ENCODE measurements around the gene PRPF38B. TPM values are rescaled to one million over a fixed set of nuclear protein-coding genes. Genes with fewer than 3 reads are reported as not detected.

PRPF38B gene
- total and polyA plus RNA-seq, 2 of the 8 experiments (the other 6 are each of a cell fraction or from before 2014, with no cell fraction given): 16.6 to 50.6 TPM

DNA sequence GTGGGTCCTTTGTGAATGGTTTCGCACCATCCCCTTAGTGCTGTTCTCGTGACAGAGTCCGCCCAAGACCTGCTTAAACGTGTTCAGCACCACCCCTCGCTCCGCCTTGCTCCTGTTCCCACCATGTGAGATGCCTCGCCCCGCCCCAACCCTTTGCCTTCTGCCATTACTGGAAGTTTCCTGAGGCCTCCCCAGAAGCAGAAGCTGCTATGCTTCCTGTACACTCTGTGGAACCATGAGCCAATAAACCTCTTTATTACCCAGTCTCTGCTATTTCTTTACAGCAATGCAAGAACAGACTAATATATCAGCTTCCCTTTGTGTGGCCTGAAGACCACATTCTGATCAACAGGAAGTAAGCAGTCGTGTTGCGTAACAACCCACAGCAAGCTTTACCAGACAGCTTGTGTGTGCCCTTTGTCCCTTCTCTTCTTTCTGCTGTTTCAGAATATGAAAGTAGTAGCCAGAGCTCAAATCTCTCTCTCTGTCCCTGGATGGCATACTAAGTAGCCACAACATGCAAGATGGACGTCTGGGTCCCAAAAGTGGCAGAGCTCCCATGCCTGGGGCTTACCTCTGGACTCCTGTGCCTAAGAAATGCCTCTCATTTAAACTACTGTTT lies 45.4 kb upstream of the PRPF38B start:
- no peaks in the 10 kb centered on the region for H3K23me2 ChIP-seq (ENCODE audit: low read depth, low read length)
- FAIRE-seq (no peak), DNase-seq (ENCODE audit: low read depth in 1 of 2, low spot score in 2 of 2) (no peak)
- CTCF ChIA-PET (ENCODE audit: partially characterized antibody): interaction anchor here (0.8 to 1.8 kb wide), 7 partner anchors 38 to 134 kb away, joined by 3 to 4 read pairs (median 3); partner anchors contain the start of gene PRPF38B
- H3K9ac ChIP-seq (replicated peaks in 1 of 4; ENCODE audit: extremely low read depth in 1 of 4, low read depth in 3 of 4, low read length in 3 of 4): 0 out of 7 replicates have a peak overlapping the region, but pooled peaks of 1 of the 4 experiments have one; percentile 22
- no peak overlapping the region for H2AK5ac ChIP-seq (ENCODE audit: low read depth, low read length)
- H2BK20ac ChIP-seq (ENCODE audit: low read length): no peak overlapping the region
- H3K27me3 ChIP-seq (replicated peaks in 1 of 4; ENCODE audit: control insufficient read depth in 3 of 4, extremely low read depth in 1 of 4, insufficient read depth in 3 of 4, low read length in 3 of 4): peaks cover 0 to 1% (median 0%) of the 10 kb centered on the region in 4 experiments; a peak in 1 of 7 replicates
- H3K4me1 ChIP-seq (replicated peaks in 1 of 4; ENCODE audit: control insufficient read depth in 3 of 4, insufficient read depth in 4 of 4, low read length in 3 of 4): no peaks in the 10 kb centered on the region
- peak overlapping the region; percentile 28; the same call in 1 of the 2 replicates for H2AFZ ChIP-seq (ENCODE audit: low read length)
- H3K23ac ChIP-seq (ENCODE audit: insufficient read length): no peak overlapping the region
- H3K27ac ChIP-seq (ENCODE audit: low read depth, low read length): no peak overlapping the region
- H3K79me1 ChIP-seq (ENCODE audit: low read depth, low read length): no peaks in the 10 kb centered on the region
- H3K9me3 ChIP-seq (ENCODE audit: insufficient read depth in 2 of 2, low read depth in 1 of 2, low read length in 1 of 2): no peaks in the 10 kb centered on the region
- no peak overlapping the region for H3K4me2 ChIP-seq (ENCODE audit: insufficient read depth in 1 of 2, low read depth in 2 of 2, low read length in 2 of 2)
- no peak overlapping the region for H3K14ac ChIP-seq (ENCODE audit: insufficient read length)
- H4K8ac ChIP-seq (ENCODE audit: extremely low read depth, insufficient read depth, low read length): no peak overlapping the region
- no peak overlapping the region for H3K4me3 ChIP-seq (ENCODE audit: extremely low read depth in 1 of 4, insufficient read depth in 2 of 4, low read depth in 3 of 4, low read length in 4 of 4)
- no peaks in the 10 kb centered on the region for H3K79me2 ChIP-seq (ENCODE audit: control insufficient read depth in 1 of 2, insufficient read depth in 2 of 2, low read length in 2 of 2)
- POLR2A ChIA-PET (ENCODE audit: partially characterized antibody): interaction anchor here (0.5 to 1.7 kb wide), 5 partner anchors 9 to 18 kb away, joined by 3 to 5 read pairs (median 3); partner anchors contain the start of gene HENMT1
- H3K4ac ChIP-seq (replicated peaks; ENCODE audit: insufficient read length, low read depth, low read length): no peak overlapping the region
- 96% methylated on average over 11 of the region's 11 CpGs; no CpG with 5 or more reads in 1 of the 2 experiments for WGBS, 2 experiments (ENCODE audit: extremely low coverage in 1 of 2, insufficient coverage in 1 of 2, insufficient read length in 1 of 2, insufficient replicate concordance in 2 of 2, low coverage in 1 of 2, low lambda C conversion rate in 2 of 2, missing lambda C conversion rate in 1 of 2)
- H3K56ac ChIP-seq (replicated peaks; ENCODE audit: insufficient read length, low read depth, low read length): no peak overlapping the region
- no peaks in the 10 kb centered on the region for H4K20me1 ChIP-seq (replicated peaks in 1 of 2; ENCODE audit: control insufficient read depth in 1 of 2, insufficient read depth in 2 of 2, low read length in 2 of 2)
- no peak overlapping the region for H4K91ac ChIP-seq (replicated peaks; ENCODE audit: insufficient read length, low read length)
- no peak overlapping the region for H2BK5ac ChIP-seq (ENCODE audit: low read depth, low read length)
- H3K18ac ChIP-seq (ENCODE audit: extremely low read depth, low read length): no peak overlapping the region
- no peak overlapping the region for H2BK120ac ChIP-seq (replicated peaks; ENCODE audit: low read depth, low read length)
- H2BK15ac ChIP-seq (ENCODE audit: low read length): no peak overlapping the region
- no peak overlapping the region for H2BK12ac ChIP-seq (ENCODE audit: low read depth, low read length)
- no peak overlapping the region for H4K5ac ChIP-seq (ENCODE audit: insufficient read length, low read depth, low read length)
- no peaks in the 10 kb centered on the region for H3K36me3 ChIP-seq (ENCODE audit: control insufficient read depth in 2 of 4, insufficient read depth in 4 of 4, low read length in 3 of 4)
- peak; percentile 91 for TF ChIP-seq CEBPB (IDR thresholded peaks at IDR 0.05; ENCODE audit: low read depth, low read length)
- TF ChIP-seq NANOG (IDR thresholded peaks at IDR 0.05; ENCODE audit: insufficient read depth, low read depth, low read length, poor library complexity, severe bottlenecking): no peak

Measured in H1 (cell line).